MCF 10A (cell line): ENCODE results near the gene CSRP1. TPM values are rescaled to one million over a fixed set of nuclear protein-coding genes. Genes with fewer than 3 reads are reported as not detected.

Experiments
- BruUV-seq: library from RNA; stranded (reverse); fragments of 400-500 nt; replicated peaks from 2 replicates; lab custom pipeline; 2021; lab: Mats Ljungman, UMichigan
- CTCF ChIA-PET: fragments of 300-600 bp; sonication (Branson Sonifier 250); formaldehyde crosslinking; extraction: SDS; loops from one replicate; lab custom pipeline; 2021; ENCODE audit warnings: antibody characterized with exemption, inconsistent platforms; lab: Yijun Ruan, JAX
- POLR2A ChIA-PET: fragments of 300-600, 350-650 bp; sonication (Branson Sonifier 250); formaldehyde crosslinking; extraction: SDS; loops from one replicate; lab custom pipeline; 2020; ENCODE audit warnings: antibody characterized with exemption, inconsistent platforms; lab: Yijun Ruan, JAX
- DNase-seq: peaks from one replicate; pipeline ENCODE4 v3.0.0-alpha.2; 2018; ENCODE audit not compliant: unreplicated experiment
- H3K27ac Mint-ChIP-seq: one replicate; pipeline ENCODE4 v1.8.0; 2022; ENCODE audit warnings: mild to moderate bottlenecking, low read depth, mixed read lengths; ENCODE audit not compliant: unreplicated experiment
- H3K27me3 Mint-ChIP-seq: one replicate; pipeline ENCODE4 v1.8.0; 2022; ENCODE audit warnings: mixed read lengths; ENCODE audit not compliant: insufficient read depth, unreplicated experiment
- H3K36me3 Mint-ChIP-seq: one replicate; pipeline ENCODE4 v1.8.0; 2022; ENCODE audit warnings: mild to moderate bottlenecking, moderate library complexity, mixed read lengths; ENCODE audit not compliant: insufficient read depth, unreplicated experiment
- H3K4me1 Mint-ChIP-seq: one replicate; pipeline ENCODE4 v1.8.0; 2022; ENCODE audit warnings: mixed read lengths; ENCODE audit not compliant: insufficient read depth, unreplicated experiment
- H3K4me3 Mint-ChIP-seq: one replicate; pipeline ENCODE4 v1.8.0; 2022; ENCODE audit warnings: mild to moderate bottlenecking, moderate library complexity, mixed read lengths; ENCODE audit not compliant: unreplicated experiment
- H3K9me3 Mint-ChIP-seq: one replicate; pipeline ENCODE4 v1.8.0; 2022; ENCODE audit warnings: mixed read lengths; ENCODE audit not compliant: unreplicated experiment
- intact Hi-C: fragments of 100-400 bp; cut with micrococcal nuclease; formaldehyde crosslinking; loops from 2 replicates; pipeline ENCODE4 v1.14.1; 2022
- total RNA-seq: library from RNA; stranded (reverse); gene quantifications from 2 replicates; pipeline ENCODE4 v1.2.3, GENCODE V29; 2022
- TF ChIP-seq, protein P1 (sequence below): fragments of 200-600 bp; IDR thresholded peaks from one replicate; pipeline ENCODE4 v1.8.0; 2022; ENCODE audit warnings: antibody characterized with exemption, mild to moderate bottlenecking; ENCODE audit not compliant: unreplicated experiment

CSRP1 gene
- total RNA-seq, 1 experiment from 2014 or later, result 358 TPM

DNA sequence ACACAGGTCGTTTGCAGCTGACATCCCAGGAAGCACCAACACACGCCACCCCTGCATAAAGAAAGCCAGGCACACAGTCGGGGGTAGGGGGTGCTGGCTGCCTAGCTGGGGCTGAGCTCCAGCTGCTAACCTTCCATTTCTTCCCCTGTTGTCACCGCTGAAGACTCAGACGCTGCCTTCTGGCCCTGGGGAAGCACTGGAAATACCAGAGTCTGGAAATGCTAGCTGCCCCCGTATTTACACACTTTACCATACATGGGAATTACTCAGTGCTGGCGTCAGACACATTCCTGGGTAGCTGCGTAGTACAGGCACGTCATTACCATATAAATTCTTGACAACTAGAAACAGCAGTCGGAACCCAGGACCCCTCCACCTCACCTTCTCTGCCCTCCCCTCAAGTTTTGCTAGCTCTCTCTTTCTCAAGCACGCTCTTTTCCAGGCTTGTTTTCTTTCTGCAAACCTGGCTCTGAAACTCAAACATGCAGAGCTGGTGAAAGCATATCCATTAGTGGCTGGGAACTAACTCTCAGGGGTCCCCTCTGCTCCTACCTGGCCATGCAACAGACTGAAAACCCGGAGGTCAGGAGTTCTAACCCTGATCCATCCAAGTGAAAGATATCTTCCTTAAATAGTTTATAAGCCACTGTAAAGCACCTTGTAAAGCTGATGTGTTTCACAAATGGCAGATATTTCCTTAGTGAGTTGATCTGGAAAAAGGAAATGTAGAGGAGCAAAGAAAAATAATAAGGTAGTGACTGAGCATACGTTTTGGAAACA is 3.3 kb downstream of the CSRP1 start:
- no peaks in the 10 kb centered on the region for H3K9me3 Mint-ChIP-seq
- H3K36me3 Mint-ChIP-seq, result peaks cover 10% of the 10 kb centered on the region
- H3K27me3 Mint-ChIP-seq, result no peaks in the 10 kb centered on the region
- peak overlapping the region; percentile 45 for H3K4me3 Mint-ChIP-seq
- peak overlapping the region; percentile 86 for H3K27ac Mint-ChIP-seq
- POLR2A ChIA-PET, result interaction anchor here (0.5 to 15.5 kb wide), 16 partner anchors 9 to 765 kb away, joined by 3 to 330 read pairs (median 4); partner anchors contain the start of genes CAMSAP2 and PHLDA3
- intact Hi-C loops, result loop anchor here (1.0 kb wide), 1 partner anchor 14 kb away; no protein-coding TSS in a partner anchor
- peaks cover 77% of the 10 kb centered on the region for H3K4me1 Mint-ChIP-seq
- CTCF ChIA-PET, result interaction anchor here (0.6 to 70.3 kb wide), 11 partner anchors 1 to 267 kb away, joined by 3 to 3816 read pairs (median 4); partner anchors contain the start of genes CSRP1 and PHLDA3
- BruUV-seq, result TSS peak; percentile 49
- TF ChIP-seq, protein P1, sequence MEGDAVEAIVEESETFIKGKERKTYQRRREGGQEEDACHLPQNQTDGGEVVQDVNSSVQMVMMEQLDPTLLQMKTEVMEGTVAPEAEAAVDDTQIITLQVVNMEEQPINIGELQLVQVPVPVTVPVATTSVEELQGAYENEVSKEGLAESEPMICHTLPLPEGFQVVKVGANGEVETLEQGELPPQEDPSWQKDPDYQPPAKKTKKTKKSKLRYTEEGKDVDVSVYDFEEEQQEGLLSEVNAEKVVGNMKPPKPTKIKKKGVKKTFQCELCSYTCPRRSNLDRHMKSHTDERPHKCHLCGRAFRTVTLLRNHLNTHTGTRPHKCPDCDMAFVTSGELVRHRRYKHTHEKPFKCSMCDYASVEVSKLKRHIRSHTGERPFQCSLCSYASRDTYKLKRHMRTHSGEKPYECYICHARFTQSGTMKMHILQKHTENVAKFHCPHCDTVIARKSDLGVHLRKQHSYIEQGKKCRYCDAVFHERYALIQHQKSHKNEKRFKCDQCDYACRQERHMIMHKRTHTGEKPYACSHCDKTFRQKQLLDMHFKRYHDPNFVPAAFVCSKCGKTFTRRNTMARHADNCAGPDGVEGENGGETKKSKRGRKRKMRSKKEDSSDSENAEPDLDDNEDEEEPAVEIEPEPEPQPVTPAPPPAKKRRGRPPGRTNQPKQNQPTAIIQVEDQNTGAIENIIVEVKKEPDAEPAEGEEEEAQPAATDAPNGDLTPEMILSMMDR, result no peak
- peak; percentile 92 for DNase-seq

DNA sequence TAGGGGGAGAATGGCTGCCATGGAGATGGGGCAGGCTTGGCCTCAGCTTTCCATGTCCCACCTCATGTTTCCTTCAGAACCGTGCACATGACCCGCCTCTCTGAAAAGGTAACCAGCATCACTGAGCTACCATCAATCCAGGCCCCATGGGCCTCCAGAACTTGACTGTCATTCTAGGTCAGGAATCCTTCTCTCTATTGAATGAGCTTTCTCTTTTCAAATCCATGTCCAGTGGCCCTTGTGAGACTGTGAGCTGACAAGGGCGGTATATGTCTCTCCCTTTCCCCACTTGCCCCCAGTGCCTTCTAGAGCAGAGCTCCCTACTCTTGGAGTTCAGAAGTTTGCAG is 4.4 kb downstream of the CSRP1 start:
- intact Hi-C loops, result no loop called here
- no TSS peak for BruUV-seq
- Mint-ChIP-seq H3K4me3 (no peak overlapping the region), H3K36me3 (peaks cover 14% of the 10 kb centered on the region), H3K4me1 (peaks cover 78% of the 10 kb centered on the region), H3K27me3 (no peaks in the 10 kb centered on the region), H3K9me3 (no peaks in the 10 kb centered on the region), H3K27ac (peak overlapping the region; percentile 86)
- ChIA-PET CTCF (interaction anchor here (0.6 to 70.3 kb wide), 7 partner anchors 2 to 382 kb away, joined by 3 to 3816 read pairs (median 5); partner anchors contain the start of genes CSRP1 and PHLDA3), POLR2A (interaction anchor here (0.8 to 15.5 kb wide), 7 partner anchors 10 to 379 kb away, joined by 3 to 330 read pairs (median 24); partner anchors contain the start of gene PHLDA3)
- no peak for DNase-seq
- TF ChIP-seq, protein P1, result no peak

DNA sequence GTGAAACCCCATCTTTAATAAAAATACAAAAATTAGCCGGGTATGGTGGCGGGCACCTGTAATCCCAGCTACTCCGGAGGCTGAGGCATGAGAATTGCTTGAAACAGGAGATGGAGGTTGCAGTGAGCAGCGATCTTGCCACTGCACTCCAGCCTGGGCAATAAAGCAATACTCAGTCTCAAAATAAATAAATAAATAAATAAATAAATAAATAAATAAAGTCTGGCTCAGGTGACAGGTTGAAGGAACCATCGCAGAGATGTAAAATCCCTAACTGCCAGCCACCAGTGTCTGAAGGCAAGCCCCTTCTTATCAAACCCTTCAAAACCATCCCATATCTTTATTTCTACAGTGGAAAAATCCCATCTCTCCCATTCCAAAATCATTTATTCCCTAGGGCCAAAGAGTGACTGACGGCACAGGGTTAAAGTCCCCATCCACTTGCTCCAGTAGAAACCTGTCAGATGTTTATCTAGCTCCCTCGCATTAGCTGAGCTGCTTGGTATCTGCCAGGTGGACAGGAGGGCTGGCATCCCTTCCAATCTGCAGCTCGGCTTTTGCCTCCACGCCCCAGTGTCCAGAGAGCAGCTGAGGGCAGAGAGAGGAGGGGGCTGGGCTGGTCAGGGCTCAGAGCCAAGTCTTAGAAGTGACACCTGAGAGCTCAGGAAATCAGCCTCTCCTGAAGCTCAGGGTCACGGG is 5.0 kb downstream of the CSRP1 start:
- peaks cover 75% of the 10 kb centered on the region for H3K4me1 Mint-ChIP-seq
- TF ChIP-seq, protein P1, result no peak
- intact Hi-C loops, result no loop called here
- H3K4me3 Mint-ChIP-seq, result no peak overlapping the region
- no peaks in the 10 kb centered on the region for H3K9me3 Mint-ChIP-seq
- H3K27ac Mint-ChIP-seq, result peak overlapping the region; percentile 86
- no peaks in the 10 kb centered on the region for H3K27me3 Mint-ChIP-seq
- CTCF ChIA-PET, result interaction anchor here (0.6 to 70.3 kb wide), 6 partner anchors 2 to 383 kb away, joined by 3 to 3816 read pairs (median 18); partner anchors contain the start of genes CSRP1 and PHLDA3
- H3K36me3 Mint-ChIP-seq, result peaks cover 20% of the 10 kb centered on the region
- POLR2A ChIA-PET, result interaction anchor here (1.4 to 15.5 kb wide), 6 partner anchors 10 to 54 kb away, joined by 4 to 330 read pairs (median 126); partner anchors contain the start of gene PHLDA3
- peak; percentile 36 for DNase-seq
- no TSS peak for BruUV-seq
